ENCODE measurements around the gene CCSER2.
"Not testable (repeated sequence)": the region's sequence is repeated elsewhere in the genome, so short reads cannot be mapped to it uniquely, and the experiment has no call there.

The CCSER2 gene

DNA sequence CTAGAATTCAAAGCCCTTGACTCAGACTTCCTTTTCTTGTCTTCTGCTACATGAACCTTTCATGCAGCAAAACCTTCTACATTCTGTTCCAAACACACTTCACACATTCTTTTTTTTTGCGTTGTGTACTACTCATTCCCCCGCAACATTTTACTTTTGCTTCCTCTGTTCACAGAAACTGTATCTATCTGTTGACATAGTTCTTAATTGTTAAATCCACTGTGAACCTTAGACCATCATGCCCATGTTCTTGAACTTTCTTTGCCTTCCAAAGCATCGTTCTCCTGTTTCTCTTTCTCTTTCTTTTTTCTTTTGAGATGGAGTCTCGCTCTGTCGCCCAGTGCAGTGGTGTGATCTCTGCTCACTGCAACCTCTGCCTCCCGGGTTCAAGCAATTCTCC lies 14.2 kb downstream of the CCSER2 start:
- TF ChIP-seq CTCF (IDR thresholded peaks at IDR 0.05) = no peak
- Histone ChIP-seq H3K36me3 (no peaks in the 10 kb centered on the region), H3K27me3 (no peaks in the 10 kb centered on the region), H3K9me3 (no peaks in the 10 kb centered on the region), H3K27ac (no peak overlapping the region), H3K4me3 (no peak overlapping the region), H3K4me1 (peaks cover 0 to 26% (median 2%) of the 10 kb centered on the region in 4 donors)
- intact Hi-C loops (cut with DNase I; ENCODE audit: low total_unique reads) = no loop called here
- DNase-seq = no peak

- peaks cover 0 to 30% (median 3%) of the 10 kb centered on the region in 4 donors for H3K4me1 ChIP-seq
- no peak for DNase-seq
These were observed 15.4 kb downstream of the CCSER2 start for GRCh38 chr10:84343831-84344230.

DNA sequence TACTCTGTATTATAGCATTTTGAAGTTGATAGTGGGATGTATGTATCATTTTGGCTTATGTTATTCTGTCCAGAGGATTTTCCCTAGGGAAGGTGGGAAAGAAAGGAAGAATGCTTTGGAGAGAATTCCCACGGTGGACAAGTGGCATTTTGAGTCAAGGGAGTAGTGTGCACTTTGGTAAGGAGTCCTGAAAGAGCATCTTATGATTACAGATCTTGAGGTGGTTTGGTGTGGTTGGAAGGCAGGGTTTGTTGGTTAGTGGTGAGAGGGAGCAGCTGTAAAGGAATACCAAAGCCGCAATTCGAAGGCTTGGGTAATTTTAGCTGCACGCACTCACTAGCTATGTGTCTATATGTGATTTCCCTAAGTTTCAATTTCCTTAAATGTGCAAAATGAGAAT lies 16.1 kb downstream of the CCSER2 start:
- H3K27me3 ChIP-seq = no peaks in the 10 kb centered on the region
- H3K36me3 ChIP-seq = no peaks in the 10 kb centered on the region
- DNase-seq = no peak
- TF ChIP-seq CTCF (IDR thresholded peaks at IDR 0.05) = no peak
- peaks cover 0 to 36% (median 10%) of the 10 kb centered on the region in 4 donors for H3K4me1 ChIP-seq
- H3K27ac ChIP-seq = no peak overlapping the region
- intact Hi-C loops (cut with DNase I; ENCODE audit: low total_unique reads) = no loop called here
- H3K4me3 ChIP-seq = no peak overlapping the region
- no peaks in the 10 kb centered on the region for H3K9me3 ChIP-seq

More at GRCh38 chr10:84343831-84344230, 15.4 kb downstream of the CCSER2 start:
- no peaks in the 10 kb centered on the region for H3K36me3 ChIP-seq
- no peak for TF ChIP-seq CTCF (IDR thresholded peaks at IDR 0.05)
- no peak overlapping the region for H3K4me3 ChIP-seq
- no peak overlapping the region for H3K27ac ChIP-seq
- H3K27me3 ChIP-seq = no peaks in the 10 kb centered on the region
- intact Hi-C loops (cut with DNase I; ENCODE audit: low total_unique reads) = no loop called here
- H3K9me3 ChIP-seq = no peaks in the 10 kb centered on the region

GRCh38 chr10:84347575-84348002 lies 19.2 kb downstream of the CCSER2 start:
- H3K27me3 ChIP-seq; H3K27ac ChIP-seq; H3K4me3 ChIP-seq; DNase-seq; intact Hi-C loops (cut with DNase I; ENCODE audit: low total_unique reads); H3K9me3 ChIP-seq; H3K36me3 ChIP-seq: not testable (repeated sequence)
- H3K4me1 ChIP-seq = peaks cover 0 to 42% (median 18%) of the 10 kb centered on the region in 4 donors

DNA sequence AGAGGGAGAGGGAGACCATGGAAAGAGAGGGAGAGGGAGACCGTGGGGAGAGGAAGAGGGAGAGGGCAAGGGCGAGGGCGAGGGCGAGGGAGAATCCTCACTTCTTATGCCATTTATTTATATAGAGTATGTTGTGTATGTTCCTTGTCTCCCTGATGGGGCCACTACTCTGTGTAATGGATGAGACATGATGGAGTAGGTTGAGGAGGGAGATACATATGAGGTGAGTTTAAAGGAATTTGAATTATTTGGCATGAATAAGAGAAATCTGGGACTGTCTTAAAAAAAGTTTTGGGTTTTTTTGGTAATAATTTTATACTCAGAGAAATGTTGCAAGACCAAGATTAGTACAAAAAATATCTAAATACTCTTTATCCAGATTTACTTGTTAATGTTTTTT lies 20.1 kb downstream of the CCSER2 start:
- intact Hi-C loops (cut with DNase I; ENCODE audit: low total_unique reads) = no loop called here
- H3K27me3 ChIP-seq = no peaks in the 10 kb centered on the region
- no peaks in the 10 kb centered on the region for H3K9me3 ChIP-seq
- no peak overlapping the region for H3K27ac ChIP-seq
- TF ChIP-seq CTCF (IDR thresholded peaks at IDR 0.05) = no peak
- no peaks in the 10 kb centered on the region for H3K36me3 ChIP-seq
- H3K4me1 ChIP-seq = peaks cover 0 to 39% (median 20%) of the 10 kb centered on the region in 4 donors
- no peak for DNase-seq
- H3K4me3 ChIP-seq = no peak overlapping the region

DNA sequence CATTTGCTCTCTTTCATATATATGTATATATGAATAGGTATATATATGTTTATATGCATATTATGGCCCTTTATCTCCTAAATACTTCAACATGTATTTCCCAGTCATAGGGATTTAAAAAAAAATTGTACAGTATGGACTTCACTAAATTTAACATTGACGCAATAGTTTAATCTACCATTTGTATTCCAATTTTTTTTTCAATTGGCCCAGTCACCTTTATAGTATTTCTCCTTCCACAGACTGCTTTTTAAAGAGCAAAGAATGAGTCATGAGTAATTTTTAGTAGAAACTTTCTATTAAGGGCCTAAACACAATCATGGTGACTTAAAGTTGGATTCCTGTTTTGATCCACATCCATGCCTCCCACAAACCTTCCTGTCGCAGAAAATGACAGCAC lies 20.5 kb downstream of the CCSER2 start:
- Histone ChIP-seq H3K27ac (peak overlapping the region; percentile 56 to 64), H3K27me3 (no peaks in the 10 kb centered on the region), H3K9me3 (no peaks in the 10 kb centered on the region), H3K36me3 (no peaks in the 10 kb centered on the region), H3K4me1 (peaks cover 0 to 39% (median 20%) of the 10 kb centered on the region in 4 donors), H3K4me3 (no peak overlapping the region)
- intact Hi-C loops (cut with DNase I; ENCODE audit: low total_unique reads) = no loop called here
- no peak for TF ChIP-seq CTCF (IDR thresholded peaks at IDR 0.05)
- DNase-seq = no peak
